Neuronal stem cell (in vitro differentiated cells): ENCODE data around the gene FCSK.

Experiments used
- DNase-seq: peaks from one replicate; pipeline ENCODE4 v3.0.0-alpha.2; 2013; ENCODE audit warnings: low spot score
- H2AFZ ChIP-seq: one replicate; pipeline ENCODE4 v1.6.1; 2013; ENCODE audit warnings: mild to moderate bottlenecking, low read length, inconsistent platforms
- H2AK5ac ChIP-seq: 2 replicates; pipeline ENCODE4 v1.6.1; 2013; ENCODE audit warnings: low read depth, mild to moderate bottlenecking, inconsistent platforms, low read length, moderate library complexity, mixed read lengths
- H2BK120ac ChIP-seq: 2 replicates; pipeline ENCODE4 v1.6.1; 2013; ENCODE audit warnings: low read depth, mild to moderate bottlenecking, inconsistent platforms, low read length, moderate library complexity, mixed read lengths
- H2BK12ac ChIP-seq: one replicate; pipeline ENCODE4 v1.6.1; 2013; ENCODE audit warnings: low read length, inconsistent platforms
- H2BK15ac ChIP-seq: 2 replicates; pipeline ENCODE4 v1.6.1; 2013; ENCODE audit warnings: mild to moderate bottlenecking, low read length, inconsistent platforms, mixed read lengths
- H2BK5ac ChIP-seq: one replicate; pipeline ENCODE4 v1.6.1; 2013; ENCODE audit warnings: inconsistent platforms, mild to moderate bottlenecking, low read length, moderate library complexity
- H3K14ac ChIP-seq: one replicate; pipeline ENCODE4 v1.6.1; 2013; ENCODE audit warnings: low read length, inconsistent platforms
- H3K18ac ChIP-seq: 2 replicates; pipeline ENCODE4 v1.6.1; 2013; ENCODE audit warnings: low read length, inconsistent platforms
- H3K23ac ChIP-seq: 2 replicates; pipeline ENCODE4 v1.6.1; 2013; ENCODE audit warnings: low read depth, mild to moderate bottlenecking, mixed read lengths, low read length, inconsistent platforms; ENCODE audit not compliant: poor library complexity
- H3K27ac ChIP-seq: replicated peaks from 3 replicates; pipeline ENCODE4 v1.5.1; 2013; ENCODE audit warnings: low read length, inconsistent platforms
- H3K27me3 ChIP-seq, 3 experiments: 2 replicates each; pipeline ENCODE4 v1.6.1; 2013; ENCODE audit warnings: low read length in 3 of 3, mild to moderate bottlenecking in 2 of 3, inconsistent platforms in 1 of 3, low read depth in 1 of 3, mixed read lengths in 1 of 3, moderate library complexity in 1 of 3; ENCODE audit not compliant: control insufficient read depth in 3 of 3, insufficient read depth in 3 of 3
- H3K36me3 ChIP-seq, 2 donors: replicated peaks in 1 of 2; 2 replicates each; pipeline ENCODE4 v1.6.1; 2013; ENCODE audit warnings: low read length in 2 of 2; ENCODE audit not compliant: control insufficient read depth in 2 of 2, insufficient read depth in 2 of 2
- H3K4ac ChIP-seq: 2 replicates; pipeline ENCODE4 v1.6.1; 2013; ENCODE audit warnings: inconsistent platforms, mild to moderate bottlenecking, low read length, moderate library complexity
- H3K4me1 ChIP-seq, 2 donors: 1 replicate in 1 of 2; 2 replicates in 1 of 2; pipeline ENCODE4 v1.6.1; 2013; ENCODE audit warnings: low read length in 2 of 2, low read depth in 1 of 2; ENCODE audit not compliant: control insufficient read depth in 2 of 2, insufficient read depth in 1 of 2
- H3K4me2 ChIP-seq: one replicate; pipeline ENCODE4 v1.6.1; 2013; ENCODE audit warnings: mild to moderate bottlenecking, low read length, inconsistent platforms; ENCODE audit not compliant: insufficient read depth, poor library complexity, severe bottlenecking
- H3K4me3 ChIP-seq, 2 donors: 2 replicates each; pipeline ENCODE4 v1.5.1; 2013; ENCODE audit warnings: low read length in 2 of 2, mild to moderate bottlenecking in 2 of 2, inconsistent platforms in 1 of 2, moderate library complexity in 1 of 2
- H3K79me1 ChIP-seq: one replicate; pipeline ENCODE4 v1.6.1; 2013; ENCODE audit warnings: low read depth, mild to moderate bottlenecking, inconsistent platforms, low read length, moderate library complexity
- H3K9ac ChIP-seq: one replicate; pipeline ENCODE4 v1.6.1; 2013; ENCODE audit warnings: mild to moderate bottlenecking, low read depth, low read length, inconsistent platforms; ENCODE audit not compliant: poor library complexity
- H3K9me3 ChIP-seq, 2 donors: replicated peaks in 1 of 2; 2 replicates each; pipeline versions ENCODE3 to v1.6.1; 2013; ENCODE audit warnings: low read length in 2 of 2, mild to moderate bottlenecking in 2 of 2, inconsistent platforms in 1 of 2, low read depth in 1 of 2, mixed read lengths in 1 of 2, moderate library complexity in 1 of 2; ENCODE audit not compliant: control insufficient read depth in 2 of 2, insufficient read depth in 1 of 2
- H4K8ac ChIP-seq: one replicate; pipeline ENCODE4 v1.6.1; 2013; ENCODE audit warnings: low read depth, mild to moderate bottlenecking, inconsistent platforms, low read length, moderate library complexity
- H4K91ac ChIP-seq: one replicate; pipeline ENCODE4 v1.6.1; 2013; ENCODE audit warnings: low read length, low read depth, mild to moderate bottlenecking, inconsistent platforms; ENCODE audit not compliant: poor library complexity
- WGBS, 2 donors: extraction: QIAGEN DNeasy Blood & Tissue Kit; methylation state at CpG; one replicate each; pipeline ENCODE4 v1.1.7; 2013; ENCODE audit warnings: missing lambda C conversion rate in 2 of 2, mixed read lengths in 1 of 2; ENCODE audit not compliant: insufficient read length in 2 of 2, insufficient replicate concordance in 1 of 2; ENCODE audit errors: extremely low coverage in 2 of 2; 5-methylcytosine and 5-hydroxymethylcytosine counted together

FCSK gene

GRCh38 chr16:70466805-70467076 is 12.3 kb downstream of the FCSK start:
- no peaks in the 10 kb centered on the region for H3K9me3 ChIP-seq
- H2BK120ac ChIP-seq = no peak overlapping the region
- H3K27me3 ChIP-seq = no peaks in the 10 kb centered on the region
- no peak overlapping the region for H2BK5ac ChIP-seq
- H4K8ac ChIP-seq = no peak overlapping the region
- H3K4me2 ChIP-seq = no peak overlapping the region
- no peak overlapping the region for H3K4ac ChIP-seq
- no CpG with 5 or more reads among the region's 7 CpGs for WGBS, 2 donors
- H2AFZ ChIP-seq = no peak overlapping the region
- no peak overlapping the region for H3K9ac ChIP-seq
- no peak overlapping the region for H2BK15ac ChIP-seq
- no peak overlapping the region for H2AK5ac ChIP-seq
- peaks cover 0 to 7% of the 10 kb centered on the region in 2 donors for H3K4me1 ChIP-seq
- DNase-seq = no peak
- no peak overlapping the region for H2BK12ac ChIP-seq
- peak overlapping the region in 1 of 2 donors; percentile 11 for H3K4me3 ChIP-seq
- H3K18ac ChIP-seq = no peak overlapping the region
- no peak overlapping the region for H3K23ac ChIP-seq
- H3K36me3 ChIP-seq = no peaks in the 10 kb centered on the region
- no peak overlapping the region for H3K27ac ChIP-seq
- no peak overlapping the region for H3K14ac ChIP-seq
- H3K79me1 ChIP-seq = no peaks in the 10 kb centered on the region
- H4K91ac ChIP-seq = no peak overlapping the region

- Histone ChIP-seq H3K9ac (no peak overlapping the region), H3K18ac (no peak overlapping the region), H2AFZ (no peak overlapping the region), H3K9me3 (no peaks in the 10 kb centered on the region), H3K23ac (peak overlapping the region; percentile 20), H2BK120ac (no peak overlapping the region), H2AK5ac (no peak overlapping the region), H3K4me3 (no peak overlapping the region), H3K36me3 (no peaks in the 10 kb centered on the region), H3K27me3 (no peaks in the 10 kb centered on the region), H3K27ac (no peak overlapping the region), H3K14ac (no peak overlapping the region), H4K8ac (no peak overlapping the region), H4K91ac (no peak overlapping the region), H3K4me1 (peaks cover 0 to 7% of the 10 kb centered on the region in 2 donors), H3K79me1 (no peaks in the 10 kb centered on the region), H2BK12ac (no peak overlapping the region), H2BK5ac (no peak overlapping the region), H3K4ac (no peak overlapping the region), H2BK15ac (no peak overlapping the region), H3K4me2 (no peak overlapping the region)
- no peak for DNase-seq
- no CpG with 5 or more reads among the region's 11 CpGs for WGBS, 2 donors
These were observed 12.7 kb downstream of the FCSK start for GRCh38 chr16:70467113-70467512.

- Histone ChIP-seq H2AFZ (no peak overlapping the region), H4K91ac (no peak overlapping the region), H3K9ac (no peak overlapping the region), H3K9me3 (no peaks in the 10 kb centered on the region), H2BK15ac (no peak overlapping the region), H2BK120ac (no peak overlapping the region), H3K18ac (no peak overlapping the region), H2BK12ac (no peak overlapping the region), H3K4me1 (peaks cover 0 to 7% of the 10 kb centered on the region in 2 donors), H4K8ac (no peak overlapping the region), H2BK5ac (no peak overlapping the region), H3K27me3 (no peaks in the 10 kb centered on the region), H3K14ac (no peak overlapping the region), H3K79me1 (no peaks in the 10 kb centered on the region), H3K4me2 (no peak overlapping the region), H3K4ac (no peak overlapping the region), H3K23ac (peak overlapping the region; percentile 20), H3K27ac (no peak overlapping the region), H3K36me3 (no peaks in the 10 kb centered on the region), H3K4me3 (no peak overlapping the region), H2AK5ac (no peak overlapping the region)
- WGBS, 2 donors = no CpG with 5 or more reads among the region's 8 CpGs
- no peak for DNase-seq
These were observed 13.2 kb downstream of the FCSK start for GRCh38 chr16:70467608-70468007.

GRCh38 chr16:70468776-70469525 is 14.6 kb downstream of the FCSK start:
- no peak overlapping the region for H3K14ac ChIP-seq
- no peak overlapping the region for H3K4me3 ChIP-seq
- no peak overlapping the region for H3K18ac ChIP-seq
- no peaks in the 10 kb centered on the region for H3K27me3 ChIP-seq
- no peak overlapping the region for H4K8ac ChIP-seq
- no peak overlapping the region for H3K27ac ChIP-seq
- no peak overlapping the region for H2BK12ac ChIP-seq
- H3K9ac ChIP-seq = no peak overlapping the region
- H2AK5ac ChIP-seq = no peak overlapping the region
- no peak overlapping the region for H3K23ac ChIP-seq
- no peak overlapping the region for H2BK15ac ChIP-seq
- H3K4ac ChIP-seq = no peak overlapping the region
- WGBS, 2 donors = no CpG with 5 or more reads among the region's 16 CpGs
- no peak overlapping the region for H2AFZ ChIP-seq
- DNase-seq = no peak
- H3K9me3 ChIP-seq = no peaks in the 10 kb centered on the region
- H3K79me1 ChIP-seq = peaks cover under 1% of the 10 kb centered on the region
- H2BK120ac ChIP-seq = no peak overlapping the region
- no peak overlapping the region for H2BK5ac ChIP-seq
- H3K36me3 ChIP-seq = no peaks in the 10 kb centered on the region
- H4K91ac ChIP-seq = no peak overlapping the region
- H3K4me1 ChIP-seq = peaks cover 0 to 7% of the 10 kb centered on the region in 2 donors
- H3K4me2 ChIP-seq = no peak overlapping the region
